C4-2B (cell line): ENCODE results near the gene NUDT13.

ENCODE experiments used
- CTCF ChIP-seq: fragments of 450-650 bp; conservative IDR thresholded peaks from 2 replicates; pipeline ENCODE4 v1.5.1; 2017; ENCODE audit warnings: mild to moderate bottlenecking
- ZFX ChIP-seq: fragments of 450-650 bp; IDR thresholded peaks from 2 replicates; pipeline ENCODE4 v1.6.1; 2017

- TF ChIP-seq CTCF (no peak), ZFX (no peak)
These were observed 57.2 kb downstream of the NUDT13 start for GRCh38 chr10:73167458-73167782.
